Muscle layer of colon (tissue), 2 donors: Measurements from ENCODE around the gene KREMEN2.
"Not testable (repeated sequence)": the region's sequence is repeated elsewhere in the genome, so short reads cannot be mapped to it uniquely, and the experiment has no call there.

Experiments used
- H3K27ac ChIP-seq: one replicate; pipeline ENCODE4 v1.7.0; 2013; ENCODE audit warnings: low read depth, mild to moderate bottlenecking, low read length, moderate library complexity
- H3K27me3 ChIP-seq, 2 donors: one replicate each; pipeline ENCODE4 v1.7.0; 2013; ENCODE audit warnings: low read length in 2 of 2, mild to moderate bottlenecking in 2 of 2; ENCODE audit not compliant: insufficient read depth in 2 of 2, control insufficient read depth in 1 of 2
- H3K36me3 ChIP-seq: one replicate; pipeline ENCODE4 v1.7.0; 2013; ENCODE audit warnings: mild to moderate bottlenecking, low read length; ENCODE audit not compliant: insufficient read depth
- H3K4me1 ChIP-seq: one replicate; pipeline ENCODE4 v1.7.0; 2013; ENCODE audit warnings: mild to moderate bottlenecking, low read length; ENCODE audit not compliant: insufficient read depth
- H3K4me3 ChIP-seq, 2 donors: one replicate each; pipeline ENCODE4 v1.7.0; 2013; ENCODE audit warnings: low read length in 2 of 2, low read depth in 1 of 2, mild to moderate bottlenecking in 1 of 2, moderate library complexity in 1 of 2
- H3K9ac ChIP-seq: one replicate; pipeline ENCODE4 v1.7.0; 2013; ENCODE audit warnings: low read length
- H3K9me3 ChIP-seq: one replicate; pipeline ENCODE4 v1.7.0; 2013; ENCODE audit warnings: mild to moderate bottlenecking, low read length
- donor health status: abdominal sarcoma.
- donor health status: Adenocarcinoma of cecum.

The KREMEN2 gene, protein sequence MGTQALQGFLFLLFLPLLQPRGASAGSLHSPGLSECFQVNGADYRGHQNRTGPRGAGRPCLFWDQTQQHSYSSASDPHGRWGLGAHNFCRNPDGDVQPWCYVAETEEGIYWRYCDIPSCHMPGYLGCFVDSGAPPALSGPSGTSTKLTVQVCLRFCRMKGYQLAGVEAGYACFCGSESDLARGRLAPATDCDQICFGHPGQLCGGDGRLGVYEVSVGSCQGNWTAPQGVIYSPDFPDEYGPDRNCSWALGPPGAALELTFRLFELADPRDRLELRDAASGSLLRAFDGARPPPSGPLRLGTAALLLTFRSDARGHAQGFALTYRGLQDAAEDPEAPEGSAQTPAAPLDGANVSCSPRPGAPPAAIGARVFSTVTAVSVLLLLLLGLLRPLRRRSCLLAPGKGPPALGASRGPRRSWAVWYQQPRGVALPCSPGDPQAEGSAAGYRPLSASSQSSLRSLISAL

GRCh38 chr16:2963723-2964474 is at the start of gene KREMEN2:
KREMEN2 (plus strand) TSS chr16:2964275; CDS start chr16:2964521, 246 bp downstream.
- Histone ChIP-seq H3K27ac (no peak within 1 kb of the TSS), H3K27me3 (peaks cover 54 to 95% of the 10 kb centered on the region in 2 donors), H3K4me1 (peaks cover 16% of the 10 kb centered on the region), H3K9me3 (no peaks in the 10 kb centered on the region), H3K4me3 (peak within 1 kb of the TSS in 1 of 2 donors; percentile 27), H3K9ac (no peak within 1 kb of the TSS), H3K36me3 (no peaks in the 10 kb centered on the region)

- no peaks in the 10 kb centered on the region for H3K9me3 ChIP-seq
Observed at GRCh38 chr16:2915196-2915929, 48.7 kb upstream of the KREMEN2 start.

DNA sequence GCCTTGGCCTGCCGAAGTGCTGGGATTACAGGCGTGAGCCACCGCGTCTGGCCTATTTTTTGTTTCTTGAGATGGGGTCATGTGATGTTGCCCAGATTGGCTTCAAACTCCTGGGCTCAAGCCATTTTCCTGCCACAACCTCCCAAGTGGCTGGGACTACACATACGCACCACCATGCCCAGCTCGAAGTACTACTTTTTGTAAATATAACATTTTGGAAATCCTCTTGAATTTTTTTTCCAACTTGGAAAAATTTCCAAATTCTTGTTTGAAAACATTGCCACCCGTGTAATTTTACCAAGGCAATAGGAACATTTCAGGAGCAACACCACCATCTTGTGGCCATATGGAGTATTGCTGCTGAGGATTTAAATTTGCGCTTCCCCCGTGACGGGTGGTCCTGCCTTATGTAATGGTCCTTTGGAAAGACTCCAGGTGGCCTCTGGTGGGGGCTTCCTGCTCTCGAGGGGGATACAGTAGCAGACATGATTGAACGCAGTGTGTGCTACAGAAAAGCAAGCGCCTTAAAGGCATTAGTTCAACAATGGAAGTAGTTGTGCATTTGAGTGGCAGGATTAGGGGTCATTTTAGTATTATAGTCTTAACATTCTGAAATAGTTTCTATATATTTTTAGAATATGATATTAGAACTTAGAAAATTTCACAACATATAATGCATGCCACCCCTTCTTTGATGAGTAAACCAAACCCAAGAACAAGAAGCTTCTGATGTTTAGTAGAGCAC is 44.4 kb upstream of the KREMEN2 start:
- Histone ChIP-seq H3K4me1 (peaks cover 7% of the 10 kb centered on the region), H3K27ac (no peak overlapping the region), H3K9me3 (no peaks in the 10 kb centered on the region), H3K27me3 (no peaks in the 10 kb centered on the region), H3K36me3 (peaks cover 9% of the 10 kb centered on the region), H3K4me3 (no peak overlapping the region), H3K9ac (no peak overlapping the region)

More at GRCh38 chr16:2915196-2915929, 48.7 kb upstream of the KREMEN2 start:
- no peak overlapping the region for H3K9ac ChIP-seq
- H3K4me3 ChIP-seq, result no peak overlapping the region
- H3K4me1 ChIP-seq, result peaks cover 21% of the 10 kb centered on the region
- no peak overlapping the region for H3K27ac ChIP-seq
- H3K27me3 ChIP-seq, result no peaks in the 10 kb centered on the region
- peaks cover 16% of the 10 kb centered on the region for H3K36me3 ChIP-seq

GRCh38 chr16:2923481-2923880 is 40.6 kb upstream of the KREMEN2 start:
- Histone ChIP-seq H3K4me3 (no peak overlapping the region), H3K36me3 (no peaks in the 10 kb centered on the region), H3K4me1 (peaks cover 7% of the 10 kb centered on the region)

GRCh38 chr16:2924901-2925755 is 38.9 kb upstream of the KREMEN2 start:
- H3K9ac ChIP-seq, result no peak overlapping the region
- H3K36me3 ChIP-seq, result peaks cover 4% of the 10 kb centered on the region
- H3K9me3 ChIP-seq, result no peaks in the 10 kb centered on the region
- no peak overlapping the region for H3K4me3 ChIP-seq
- no peaks in the 10 kb centered on the region for H3K4me1 ChIP-seq
- H3K27me3 ChIP-seq, result no peaks in the 10 kb centered on the region
- H3K27ac ChIP-seq, result no peak overlapping the region

More at GRCh38 chr16:2923481-2923880, 40.6 kb upstream of the KREMEN2 start:
- Histone ChIP-seq H3K27me3 (no peaks in the 10 kb centered on the region), H3K9me3 (no peaks in the 10 kb centered on the region), H3K27ac (no peak overlapping the region), H3K9ac (no peak overlapping the region)

- no peak overlapping the region for H3K4me3 ChIP-seq
- H3K9me3 ChIP-seq, result no peaks in the 10 kb centered on the region
- no peaks in the 10 kb centered on the region for H3K4me1 ChIP-seq
- no peaks in the 10 kb centered on the region for H3K27me3 ChIP-seq
- no peak overlapping the region for H3K9ac ChIP-seq
- H3K36me3 ChIP-seq, result peaks cover 5% of the 10 kb centered on the region
- no peak overlapping the region for H3K27ac ChIP-seq
Observed at GRCh38 chr16:2925951-2926649, 38.0 kb upstream of the KREMEN2 start.

DNA sequence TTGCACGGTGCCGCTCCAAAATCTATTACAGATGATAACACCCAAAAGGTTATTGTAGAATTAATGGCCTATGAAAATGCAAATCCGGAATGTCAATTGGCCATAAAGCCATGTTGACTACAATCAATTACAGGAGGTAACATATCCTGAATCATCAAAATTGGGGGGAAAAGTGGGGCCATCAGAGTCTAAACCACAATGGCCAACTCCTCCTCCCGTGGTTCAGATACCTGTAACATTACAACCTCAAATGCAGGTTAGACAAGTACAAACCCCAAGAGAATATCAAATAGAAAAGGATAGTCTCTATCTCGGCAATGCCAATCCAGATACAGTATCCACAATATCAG is 37.5 kb upstream of the KREMEN2 start:
- Histone ChIP-seq H3K4me3 (peak overlapping the region; percentile 27 to 35), H3K4me1 (no peaks in the 10 kb centered on the region), H3K27ac (no peak overlapping the region), H3K36me3 (peaks cover 5% of the 10 kb centered on the region), H3K27me3 (no peaks in the 10 kb centered on the region), H3K9me3 (no peaks in the 10 kb centered on the region), H3K9ac (no peak overlapping the region)

GRCh38 chr16:2927010-2927646 is 36.9 kb upstream of the KREMEN2 start:
- Histone ChIP-seq H3K4me3 (peak overlapping the region; percentile 27 to 35), H3K9me3 (no peaks in the 10 kb centered on the region), H3K36me3 (peaks cover 5% of the 10 kb centered on the region), H3K27me3 (no peaks in the 10 kb centered on the region), H3K9ac (no peak overlapping the region), H3K27ac (no peak overlapping the region), H3K4me1 (no peaks in the 10 kb centered on the region)

GRCh38 chr16:2928151-2928550 is 35.9 kb upstream of the KREMEN2 start:
- not testable (repeated sequence) for H3K4me3 ChIP-seq, H3K27me3 ChIP-seq, H3K27ac ChIP-seq, H3K36me3 ChIP-seq, H3K9me3 ChIP-seq, H3K4me1 ChIP-seq, H3K9ac ChIP-seq
